Prostate gland (tissue), 2 donors: ENCODE data around the gene GADD45G.

Experiments used
- POLR2A ChIP-seq: fragments of 450-650 bp; IDR thresholded peaks from one replicate; pipeline ENCODE4 v1.6.1; 2016; ENCODE audit warnings: antibody characterized with exemption, mild to moderate bottlenecking
- TF ChIP-seq, protein P1 (sequence below), 4 experiments: fragments of 200-600 bp in 2 of 4; fragments of 450-650 bp in 2 of 4; sonication (generic) in 2 of 4; IDR thresholded peaks; 1 replicate in 3 of 4; 2 replicates in 1 of 4; pipeline ENCODE4 v1.5.1; 2016 to 2019; ENCODE audit warnings: antibody characterized with exemption in 4 of 4, mild to moderate bottlenecking in 2 of 4, moderate library complexity in 2 of 4

- no peak for TF ChIP-seq POLR2A
- TF ChIP-seq, protein P1, sequence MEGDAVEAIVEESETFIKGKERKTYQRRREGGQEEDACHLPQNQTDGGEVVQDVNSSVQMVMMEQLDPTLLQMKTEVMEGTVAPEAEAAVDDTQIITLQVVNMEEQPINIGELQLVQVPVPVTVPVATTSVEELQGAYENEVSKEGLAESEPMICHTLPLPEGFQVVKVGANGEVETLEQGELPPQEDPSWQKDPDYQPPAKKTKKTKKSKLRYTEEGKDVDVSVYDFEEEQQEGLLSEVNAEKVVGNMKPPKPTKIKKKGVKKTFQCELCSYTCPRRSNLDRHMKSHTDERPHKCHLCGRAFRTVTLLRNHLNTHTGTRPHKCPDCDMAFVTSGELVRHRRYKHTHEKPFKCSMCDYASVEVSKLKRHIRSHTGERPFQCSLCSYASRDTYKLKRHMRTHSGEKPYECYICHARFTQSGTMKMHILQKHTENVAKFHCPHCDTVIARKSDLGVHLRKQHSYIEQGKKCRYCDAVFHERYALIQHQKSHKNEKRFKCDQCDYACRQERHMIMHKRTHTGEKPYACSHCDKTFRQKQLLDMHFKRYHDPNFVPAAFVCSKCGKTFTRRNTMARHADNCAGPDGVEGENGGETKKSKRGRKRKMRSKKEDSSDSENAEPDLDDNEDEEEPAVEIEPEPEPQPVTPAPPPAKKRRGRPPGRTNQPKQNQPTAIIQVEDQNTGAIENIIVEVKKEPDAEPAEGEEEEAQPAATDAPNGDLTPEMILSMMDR (IDR thresholded peaks at IDR 0.05), result no peak
Observed at GRCh38 chr9:89594811-89595550, 9.8 kb upstream of the GADD45G start.
